Neural progenitor cell (in vitro differentiated cells): ENCODE data around the gene GALR1.

ENCODE experiments used
- EZH2 ChIP-seq: fragments of 200-600 bp; sonication (generic); IDR thresholded peaks from 2 replicates; pipeline ENCODE4 v1.6.1; 2017; ENCODE audit warnings: antibody characterized with exemption, mild to moderate bottlenecking, moderate library complexity
- EZH2phosphoT487 ChIP-seq: fragments of 200-600 bp; sonication (generic); IDR thresholded peaks from 2 replicates; pipeline ENCODE4 v1.6.1; 2017; ENCODE audit warnings: antibody characterized with exemption
- TF ChIP-seq, protein P1 (sequence below): fragments of 200-600 bp; sonication (generic); IDR thresholded peaks from 2 replicates; pipeline ENCODE4 v1.5.1; 2017; ENCODE audit warnings: antibody characterized with exemption, mild to moderate bottlenecking

DNA sequence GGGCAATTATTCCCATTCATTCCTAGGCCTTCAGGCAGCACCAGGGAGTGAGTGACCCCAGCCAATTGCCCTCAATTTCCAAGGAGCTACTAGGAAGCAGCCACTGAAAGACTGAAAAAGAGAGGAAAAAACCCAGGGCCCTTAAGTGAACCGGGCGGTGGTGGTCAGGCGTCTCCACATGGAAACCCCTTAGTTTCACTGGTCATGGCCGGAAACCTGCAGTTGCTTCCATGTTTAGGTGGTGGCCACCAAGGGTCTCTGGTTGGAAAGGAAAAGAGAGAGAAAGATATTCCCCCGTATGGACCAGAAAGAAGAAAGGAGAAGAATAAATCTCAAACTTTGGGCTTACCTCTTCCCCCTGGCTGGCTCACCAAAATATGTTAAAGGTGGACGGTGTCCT lies 64.9 kb downstream of the GALR1 start:
- TF ChIP-seq, protein P1, sequence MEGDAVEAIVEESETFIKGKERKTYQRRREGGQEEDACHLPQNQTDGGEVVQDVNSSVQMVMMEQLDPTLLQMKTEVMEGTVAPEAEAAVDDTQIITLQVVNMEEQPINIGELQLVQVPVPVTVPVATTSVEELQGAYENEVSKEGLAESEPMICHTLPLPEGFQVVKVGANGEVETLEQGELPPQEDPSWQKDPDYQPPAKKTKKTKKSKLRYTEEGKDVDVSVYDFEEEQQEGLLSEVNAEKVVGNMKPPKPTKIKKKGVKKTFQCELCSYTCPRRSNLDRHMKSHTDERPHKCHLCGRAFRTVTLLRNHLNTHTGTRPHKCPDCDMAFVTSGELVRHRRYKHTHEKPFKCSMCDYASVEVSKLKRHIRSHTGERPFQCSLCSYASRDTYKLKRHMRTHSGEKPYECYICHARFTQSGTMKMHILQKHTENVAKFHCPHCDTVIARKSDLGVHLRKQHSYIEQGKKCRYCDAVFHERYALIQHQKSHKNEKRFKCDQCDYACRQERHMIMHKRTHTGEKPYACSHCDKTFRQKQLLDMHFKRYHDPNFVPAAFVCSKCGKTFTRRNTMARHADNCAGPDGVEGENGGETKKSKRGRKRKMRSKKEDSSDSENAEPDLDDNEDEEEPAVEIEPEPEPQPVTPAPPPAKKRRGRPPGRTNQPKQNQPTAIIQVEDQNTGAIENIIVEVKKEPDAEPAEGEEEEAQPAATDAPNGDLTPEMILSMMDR: no peak
- TF ChIP-seq EZH2 (no peak), EZH2phosphoT487 (no peak)
